Stimulated activated CD8-positive, alpha-beta memory T cell treated with anti-CD3 and anti-CD28 coated beads, Interleukin-15, amount 100 ng/mL, for 4 hours (primary cell): Measurements from ENCODE around the gene FASLG.
"Not testable (repeated sequence)": the region's sequence is repeated elsewhere in the genome, so short reads cannot be mapped to it uniquely, and the experiment has no call there.

Experiments
- DNase-seq, 2 donors: peaks; one replicate each; pipeline ENCODE4 v3.0.0-alpha.2; 2020; ENCODE audit warnings: low read depth in 2 of 2

Gene FASLG

GRCh38 chr1:172680733-172681275 is 21.9 kb downstream of the FASLG start:
- no peak for DNase-seq

GRCh38 chr1:172682812-172683211 is 23.9 kb downstream of the FASLG start:
- no peak for DNase-seq

GRCh38 chr1:172686143-172686542 is 27.2 kb downstream of the FASLG start:
- DNase-seq: no peak

- not testable (repeated sequence) for DNase-seq
Measured at GRCh38 chr1:172688428-172689085, 29.7 kb downstream of the FASLG start.

GRCh38 chr1:172690925-172691324 is 32.0 kb downstream of the FASLG start:
- DNase-seq: not testable (repeated sequence)

GRCh38 chr1:172697534-172698002 is 38.7 kb downstream of the FASLG start:
- DNase-seq: no peak

GRCh38 chr1:172698224-172698623 is 39.3 kb downstream of the FASLG start:
- DNase-seq: no peak

GRCh38 chr1:172699111-172699510 is 40.2 kb downstream of the FASLG start:
- DNase-seq: peak; percentile 54 to 80

- DNase-seq: no peak
Measured at GRCh38 chr1:172699695-172700227, 40.9 kb downstream of the FASLG start.

GRCh38 chr1:172700556-172700955 is 41.7 kb downstream of the FASLG start:
- DNase-seq: no peak

GRCh38 chr1:172704001-172704400 is 45.1 kb downstream of the FASLG start:
- no peak for DNase-seq

GRCh38 chr1:172704420-172705210 is 45.7 kb downstream of the FASLG start:
- no peak for DNase-seq

GRCh38 chr1:172708452-172708851 is 49.5 kb downstream of the FASLG start:
- peak in 1 of 2 donors; percentile 57 for DNase-seq

- no peak for DNase-seq
Measured at GRCh38 chr1:172711558-172711957, 52.7 kb downstream of the FASLG start.

GRCh38 chr1:172713466-172713865 is 54.6 kb downstream of the FASLG start:
- no peak for DNase-seq
